ENCODE measurements around the gene TMEM120A. TPM values are rescaled to one million over a fixed set of nuclear protein-coding genes. Genes with fewer than 3 reads are reported as not detected.

Gene TMEM120A
- total RNA-seq, 1 donor from 2014 or later, result 22.5 TPM

GRCh38 chr7:75968012-75968411 is 26.4 kb downstream of the TMEM120A start:
- H3K4me1 Mint-ChIP-seq (ENCODE audit: unreplicated experiment), result peaks cover 37% of the 10 kb centered on the region
- TF ChIP-seq CTCF (conservative IDR thresholded peaks at IDR 0.05), result no peak
- no peak overlapping the region for H3K27ac Mint-ChIP-seq
- peaks cover 14% of the 10 kb centered on the region for H3K36me3 Mint-ChIP-seq
- no peak for DNase-seq (ENCODE audit: extremely low spot score, unreplicated experiment)
- H3K9me3 Mint-ChIP-seq, result no peaks in the 10 kb centered on the region
- no peaks in the 10 kb centered on the region for H3K27me3 Mint-ChIP-seq
- no peak overlapping the region for H3K4me3 Mint-ChIP-seq

GRCh38 chr7:75967487-75967997 is 26.9 kb downstream of the TMEM120A start:
- Mint-ChIP-seq H3K9me3 (no peaks in the 10 kb centered on the region), H3K4me1 (ENCODE audit: unreplicated experiment) (peaks cover 42% of the 10 kb centered on the region), H3K4me3 (no peak overlapping the region), H3K36me3 (peaks cover 17% of the 10 kb centered on the region), H3K27ac (no peak overlapping the region), H3K27me3 (no peaks in the 10 kb centered on the region)
- no peak for TF ChIP-seq CTCF (conservative IDR thresholded peaks at IDR 0.05)
- DNase-seq (ENCODE audit: extremely low spot score, unreplicated experiment), result no peak

GRCh38 chr7:75967055-75967454 is 27.3 kb downstream of the TMEM120A start:
- DNase-seq (ENCODE audit: extremely low spot score, unreplicated experiment), result no peak
- Mint-ChIP-seq H3K4me3 (no peak overlapping the region), H3K27me3 (no peaks in the 10 kb centered on the region), H3K4me1 (ENCODE audit: unreplicated experiment) (peaks cover 45% of the 10 kb centered on the region), H3K9me3 (no peaks in the 10 kb centered on the region), H3K27ac (no peak overlapping the region), H3K36me3 (peaks cover 14% of the 10 kb centered on the region)
- TF ChIP-seq CTCF (conservative IDR thresholded peaks at IDR 0.05), result no peak

GRCh38 chr7:75966190-75966961 is 28.0 kb downstream of the TMEM120A start:
- no peak overlapping the region for H3K4me3 Mint-ChIP-seq
- H3K4me1 Mint-ChIP-seq (ENCODE audit: unreplicated experiment), result peaks cover 47% of the 10 kb centered on the region
- no peaks in the 10 kb centered on the region for H3K9me3 Mint-ChIP-seq
- H3K36me3 Mint-ChIP-seq, result peaks cover 13% of the 10 kb centered on the region
- H3K27me3 Mint-ChIP-seq, result no peaks in the 10 kb centered on the region
- no peak for TF ChIP-seq CTCF (conservative IDR thresholded peaks at IDR 0.05)
- peak overlapping the region; percentile 18 for H3K27ac Mint-ChIP-seq
- DNase-seq (ENCODE audit: extremely low spot score, unreplicated experiment), result no peak

- Mint-ChIP-seq H3K27me3 (no peaks in the 10 kb centered on the region), H3K9me3 (no peaks in the 10 kb centered on the region), H3K36me3 (peaks cover 13% of the 10 kb centered on the region), H3K27ac (no peak overlapping the region), H3K4me1 (ENCODE audit: unreplicated experiment) (peaks cover 48% of the 10 kb centered on the region), H3K4me3 (peak overlapping the region; percentile 16)
- TF ChIP-seq CTCF (conservative IDR thresholded peaks at IDR 0.05), result no peak
- no peak for DNase-seq (ENCODE audit: extremely low spot score, unreplicated experiment)
Measured at GRCh38 chr7:75965617-75966016, 28.8 kb downstream of the TMEM120A start.

Measured in type B pancreatic cell (in vitro differentiated cells).